G401 (cell line): ENCODE results near the gene CST3. TPM values are rescaled to one million over a fixed set of nuclear protein-coding genes. Genes with fewer than 3 reads are reported as not detected.
"Not testable (repeated sequence)": the region's sequence is repeated elsewhere in the genome, so short reads cannot be mapped to it uniquely, and the experiment has no call there.

Source experiments
- DNase-seq: peaks from one replicate; pipeline ENCODE4 v3.0.0-alpha.2; 2015; ENCODE audit warnings: low spot score
- in situ Hi-C: cut with HindIII; loops from 2 replicates; pipeline ENCODE4 v1.10.0; 2016; ENCODE audit warnings: low sequenced_read_pairs, mixed read lengths
- total RNA-seq: library from RNA; depleted of rRNA; stranded (reverse); fragments of >200 nt; shearing (Covaris generic); gene quantifications from 2 replicates; pipeline ENCODE4 v1.2.3, GENCODE V29; 2014

The CST3 gene
- total RNA-seq, 1 experiment from 2014 or later: 26.7 TPM

DNA sequence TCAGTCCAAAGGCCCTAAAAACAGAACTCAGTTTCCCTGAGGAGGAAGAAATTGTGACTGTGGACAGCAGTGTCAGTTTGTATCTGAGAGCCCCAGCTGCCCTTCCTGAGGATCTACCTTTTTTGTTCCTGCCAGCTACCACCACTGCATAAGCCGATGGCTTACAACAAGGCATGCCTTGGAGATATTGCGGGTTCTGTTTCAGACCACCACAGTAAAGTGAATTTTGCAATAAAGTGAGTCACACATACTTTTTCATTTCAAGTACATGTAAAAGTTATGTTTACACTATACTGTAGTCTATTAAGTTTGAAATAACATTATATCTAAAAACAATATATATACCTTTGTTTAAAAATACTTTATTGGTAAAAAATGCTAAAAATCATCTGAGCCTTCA is 9.6 kb upstream of the CST3 start:
- in situ Hi-C loops: no loop called here
- no peak for DNase-seq

DNA sequence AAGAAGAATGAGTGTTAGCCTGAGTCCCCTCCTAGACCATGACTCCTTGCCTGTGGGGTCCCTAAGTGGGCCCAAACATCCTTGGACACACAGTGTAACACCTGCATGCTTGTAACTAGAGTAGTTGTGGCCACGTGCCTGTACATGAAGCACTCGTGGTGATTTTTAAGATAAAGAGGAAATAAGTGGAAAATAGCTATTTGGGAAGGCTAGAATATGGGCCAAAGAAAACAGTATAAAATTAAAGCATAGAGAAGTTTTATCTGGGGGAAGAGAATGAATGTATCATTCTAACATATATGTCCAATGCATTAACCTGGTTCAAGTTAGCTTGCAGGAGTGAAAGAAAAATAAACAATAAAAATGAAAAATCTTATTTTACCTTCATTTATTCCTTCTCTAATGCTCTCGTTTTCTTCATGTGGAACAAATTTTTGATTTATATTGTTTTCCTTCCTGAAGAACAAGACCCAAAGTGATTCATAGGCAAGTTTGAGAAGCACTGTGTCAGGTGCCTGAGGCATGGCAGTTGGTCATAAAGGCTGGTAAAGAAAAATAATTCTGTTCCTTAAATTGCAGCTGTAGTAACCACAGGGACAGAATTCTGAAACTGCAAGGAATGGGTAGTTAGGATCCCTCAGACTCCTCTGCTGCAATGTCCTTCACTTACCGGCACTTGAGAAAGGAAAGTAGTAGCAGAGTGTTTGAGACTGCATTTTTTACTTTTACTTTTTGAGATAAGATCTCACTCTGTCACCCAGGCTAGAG is 8.5 kb upstream of the CST3 start:
- in situ Hi-C loops: no loop called here
- DNase-seq: no peak

GRCh38 chr20:23645575-23645974 is 7.8 kb upstream of the CST3 start:
- in situ Hi-C loops: no loop called here

DNA sequence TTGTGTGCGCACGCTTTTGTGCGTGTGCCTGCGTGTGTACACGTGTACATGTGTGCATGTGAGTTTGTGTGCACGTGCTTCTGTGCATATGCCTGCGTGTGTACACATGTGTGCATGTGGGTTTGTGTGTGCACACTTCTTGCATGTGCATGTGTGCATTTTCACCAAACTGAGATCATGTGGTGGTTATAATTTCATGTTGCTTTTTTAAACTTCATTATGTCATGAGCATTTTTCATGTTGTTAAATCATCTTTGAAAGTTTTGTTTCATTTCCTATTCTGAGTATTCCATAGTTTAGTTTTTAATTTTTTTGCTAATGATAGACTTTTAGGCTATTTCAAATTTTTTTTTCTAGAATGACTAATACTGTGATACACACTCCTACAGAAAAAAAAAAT is 6.4 kb upstream of the CST3 start:
- DNase-seq: no peak
- in situ Hi-C loops: no loop called here

More at GRCh38 chr20:23645575-23645974, 7.8 kb upstream of the CST3 start:
- no peak for DNase-seq

DNA sequence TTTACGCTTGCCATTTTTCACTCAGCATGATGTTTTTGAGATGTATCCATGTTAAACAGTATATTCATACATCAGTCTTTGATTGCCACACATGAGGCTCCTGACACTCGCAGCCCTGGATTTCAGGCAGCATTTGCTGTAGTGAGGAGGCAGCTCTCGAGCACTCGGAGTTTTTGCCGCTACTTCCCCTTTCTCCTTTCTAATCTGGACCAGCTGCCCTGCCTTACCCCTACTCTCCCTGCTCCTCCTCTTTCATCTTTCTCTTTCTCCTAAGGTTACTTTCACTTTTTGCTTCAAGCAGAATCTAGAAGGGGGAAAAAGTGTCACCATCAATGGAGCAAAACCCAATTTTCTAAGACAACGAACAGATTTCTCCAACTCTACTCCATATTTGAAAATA is 5.9 kb upstream of the CST3 start:
- in situ Hi-C loops: no loop called here

GRCh38 chr20:23641936-23642751 is 4.4 kb upstream of the CST3 start:
- no peak for DNase-seq
- in situ Hi-C loops: no loop called here

More for the DNA sequence above, 5.9 kb upstream of the CST3 start:
- DNase-seq: no peak

DNA sequence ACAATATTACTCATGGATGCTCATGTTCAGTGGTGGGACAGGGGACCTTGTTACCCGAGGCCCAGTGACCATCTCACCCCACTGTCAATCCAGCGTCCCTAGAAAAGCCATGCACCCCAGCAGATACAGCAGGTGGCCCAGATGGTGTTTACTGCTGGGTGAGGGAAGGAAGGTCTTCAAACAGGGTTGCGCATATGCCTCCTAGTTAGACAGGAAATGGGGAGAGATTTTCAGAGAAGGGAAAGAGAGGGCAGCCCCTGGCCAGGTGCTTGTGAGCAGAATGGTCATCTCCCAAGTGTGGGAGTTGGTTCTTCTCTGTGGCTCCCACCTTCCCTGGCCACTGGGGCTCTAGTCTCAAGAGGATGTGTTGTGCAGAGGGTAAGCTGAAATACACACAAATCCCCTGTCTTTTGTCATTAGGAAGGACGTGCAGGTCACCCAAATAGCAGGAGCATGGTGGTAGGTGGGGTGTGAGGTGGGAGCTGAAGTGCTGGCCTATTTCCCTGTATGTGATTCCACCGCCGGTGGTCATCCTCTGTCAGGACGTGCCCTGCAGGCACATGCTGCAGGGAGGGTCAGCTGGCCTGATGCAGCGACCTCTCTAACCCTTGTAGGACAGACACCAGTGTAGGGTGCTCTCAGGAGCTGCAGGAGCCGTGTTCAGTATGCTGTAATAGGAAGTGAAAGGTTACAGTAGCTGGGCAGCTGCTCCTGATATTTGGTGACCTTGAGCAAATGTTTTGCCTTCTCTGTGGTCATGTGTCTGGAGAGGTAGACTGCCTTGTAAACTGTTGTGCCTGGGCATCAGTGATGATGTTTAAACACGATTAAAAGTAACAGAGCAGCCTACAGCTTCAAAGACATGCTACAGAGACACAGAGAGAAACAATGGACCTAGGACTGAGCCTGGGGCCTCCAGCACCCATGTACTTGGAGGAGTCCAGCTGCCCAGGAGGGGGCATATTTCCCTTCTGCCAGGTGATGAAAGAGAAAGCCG is 3.2 kb upstream of the CST3 start:
- no peak for DNase-seq
- in situ Hi-C loops: no loop called here

- no peak for DNase-seq
- in situ Hi-C loops: no loop called here
These were observed 2.4 kb upstream of the CST3 start for GRCh38 chr20:23640018-23640601.

DNA sequence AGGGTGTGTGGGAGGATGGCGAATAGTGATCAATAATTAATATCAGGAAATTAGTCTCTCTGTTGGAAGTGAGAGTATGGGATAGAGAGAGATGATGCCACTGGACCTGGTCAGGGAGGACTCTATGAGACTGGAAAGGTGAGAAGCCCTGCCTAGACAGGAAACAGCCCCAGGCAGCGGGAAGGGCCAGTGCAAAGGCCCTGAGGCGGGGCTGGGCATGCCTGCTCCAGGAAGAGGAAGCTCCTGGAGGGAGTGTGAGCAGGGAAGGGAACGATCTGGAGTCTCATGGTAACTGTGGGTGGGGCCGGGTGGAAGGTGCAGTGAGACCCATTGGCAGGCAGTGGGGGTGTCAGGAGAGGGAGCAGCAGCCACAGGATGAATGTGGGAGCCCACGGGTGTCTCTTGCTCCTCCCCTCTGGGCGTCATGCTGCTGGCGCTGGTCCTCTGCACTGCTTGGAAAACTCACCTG is 1.8 kb upstream of the CST3 start:
- in situ Hi-C loops: no loop called here
- no peak for DNase-seq

DNA sequence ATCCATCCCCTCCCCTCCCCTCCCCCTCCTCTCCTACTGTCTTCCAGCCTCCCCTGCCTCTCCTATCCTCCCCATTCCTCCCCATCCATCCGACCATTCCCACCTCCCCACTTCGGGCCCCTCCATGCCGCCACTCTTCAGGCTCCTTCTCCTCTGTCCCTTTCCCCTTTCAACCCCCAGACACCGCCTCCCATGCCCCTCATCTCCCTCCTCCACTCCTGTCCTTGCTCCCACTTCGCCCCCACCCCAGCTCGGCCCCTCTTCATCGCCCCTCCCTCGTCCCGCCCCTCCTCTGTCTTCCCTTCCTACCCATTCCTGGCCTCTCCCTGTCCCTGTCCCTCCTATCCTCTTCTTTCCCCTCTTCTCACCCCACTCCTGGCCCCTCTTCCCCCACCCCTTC is 554 bp upstream of the CST3 start:
- in situ Hi-C loops: no loop called here
- DNase-seq: no peak

GRCh38 chr20:23636908-23637281 is 860 bp downstream of the CST3 start:
- no peak for DNase-seq
- in situ Hi-C loops: no loop called here

DNA sequence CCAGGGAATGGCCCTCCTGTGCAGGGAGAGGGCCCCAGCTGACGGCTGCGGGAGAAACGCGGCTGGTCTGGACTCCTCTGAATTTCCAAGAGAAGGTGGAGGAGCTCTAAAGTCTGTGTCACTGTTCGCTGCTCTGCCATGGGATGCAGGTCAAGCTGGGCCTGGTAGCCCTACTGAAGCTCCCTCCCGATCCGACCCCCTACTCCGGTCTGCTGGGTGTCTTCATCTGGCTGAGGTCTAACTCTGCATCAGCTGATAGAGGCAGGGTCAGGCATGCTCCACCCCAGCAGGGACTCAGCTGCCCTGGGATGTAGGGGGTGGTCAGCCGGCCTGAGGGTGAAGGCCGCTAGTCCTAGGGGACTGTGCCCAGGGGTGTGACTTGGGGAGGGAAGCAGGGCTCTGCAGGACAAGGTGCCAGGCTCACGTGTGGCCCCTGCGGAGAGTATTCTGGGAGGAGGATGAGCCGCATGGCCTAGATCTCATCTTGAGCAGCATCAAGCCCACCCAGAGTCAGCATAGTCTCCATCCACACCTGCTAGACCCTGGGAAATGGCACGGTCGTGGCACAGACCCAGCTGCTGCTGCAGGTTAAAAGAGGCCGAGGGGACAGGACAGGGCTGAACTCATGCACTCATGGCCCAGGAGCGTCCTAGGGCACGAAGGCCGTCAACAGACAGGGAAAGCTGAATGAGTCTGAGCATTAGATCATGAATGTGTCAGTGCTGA is 1.4 kb downstream of the CST3 start:
- in situ Hi-C loops: no loop called here
- no peak for DNase-seq

DNA sequence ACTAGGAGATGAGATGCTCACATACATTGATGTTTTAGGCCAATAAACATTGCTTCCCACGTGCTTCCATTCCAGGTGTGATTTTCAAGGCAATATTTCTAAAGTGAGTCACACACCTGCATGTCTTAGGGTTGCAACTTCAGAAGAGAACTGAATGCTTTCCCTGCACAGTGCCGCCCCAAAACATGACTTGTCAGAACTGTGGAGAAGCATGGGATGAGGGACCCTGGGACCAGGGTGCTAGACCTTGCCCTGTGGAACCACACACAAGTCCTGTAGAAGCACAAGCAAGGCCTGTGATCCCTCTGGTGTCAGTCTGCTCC is 2.0 kb downstream of the CST3 start:
- DNase-seq, in situ Hi-C loops: not testable (repeated sequence)

- DNase-seq: no peak
- in situ Hi-C loops: no loop called here
These were observed 2.6 kb downstream of the CST3 start for GRCh38 chr20:23634985-23635767.

DNA sequence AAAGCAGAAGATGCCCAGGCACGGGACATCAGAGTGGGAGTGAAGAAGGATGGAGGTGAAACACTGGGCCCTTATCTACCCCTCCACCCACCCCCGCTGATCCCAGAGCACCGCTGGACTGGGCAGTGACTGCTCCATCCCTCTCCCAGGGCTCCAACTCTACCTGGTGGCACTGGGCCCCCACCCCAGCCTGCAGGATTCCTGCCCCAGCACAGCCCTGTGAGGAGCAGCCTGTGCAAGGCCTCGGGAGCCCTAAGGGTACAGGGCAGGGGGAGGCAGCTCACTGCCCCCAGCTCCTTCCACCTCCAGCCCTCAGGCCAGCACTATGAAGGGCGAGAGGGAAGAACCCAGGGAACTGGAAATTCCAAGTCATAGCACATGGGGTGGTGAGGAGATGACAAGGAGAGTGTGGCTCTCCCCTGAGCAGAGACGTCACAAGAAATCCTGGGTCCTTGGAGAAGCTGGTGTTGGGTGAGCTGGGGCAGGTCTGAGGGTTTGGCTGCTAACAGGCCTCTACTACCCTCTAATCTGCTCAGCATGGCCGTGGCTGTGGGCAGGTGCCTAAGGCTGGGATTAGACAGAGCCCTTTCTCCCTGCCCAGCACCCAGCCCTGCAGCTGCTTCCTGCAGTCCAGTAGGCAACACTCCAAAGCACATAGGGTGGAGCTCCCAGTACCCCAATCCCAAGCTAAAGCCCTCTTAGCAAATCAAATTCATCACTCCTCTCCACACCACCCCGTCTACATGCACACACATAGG is 3.5 kb downstream of the CST3 start:
- in situ Hi-C loops: no loop called here
- DNase-seq: no peak

DNA sequence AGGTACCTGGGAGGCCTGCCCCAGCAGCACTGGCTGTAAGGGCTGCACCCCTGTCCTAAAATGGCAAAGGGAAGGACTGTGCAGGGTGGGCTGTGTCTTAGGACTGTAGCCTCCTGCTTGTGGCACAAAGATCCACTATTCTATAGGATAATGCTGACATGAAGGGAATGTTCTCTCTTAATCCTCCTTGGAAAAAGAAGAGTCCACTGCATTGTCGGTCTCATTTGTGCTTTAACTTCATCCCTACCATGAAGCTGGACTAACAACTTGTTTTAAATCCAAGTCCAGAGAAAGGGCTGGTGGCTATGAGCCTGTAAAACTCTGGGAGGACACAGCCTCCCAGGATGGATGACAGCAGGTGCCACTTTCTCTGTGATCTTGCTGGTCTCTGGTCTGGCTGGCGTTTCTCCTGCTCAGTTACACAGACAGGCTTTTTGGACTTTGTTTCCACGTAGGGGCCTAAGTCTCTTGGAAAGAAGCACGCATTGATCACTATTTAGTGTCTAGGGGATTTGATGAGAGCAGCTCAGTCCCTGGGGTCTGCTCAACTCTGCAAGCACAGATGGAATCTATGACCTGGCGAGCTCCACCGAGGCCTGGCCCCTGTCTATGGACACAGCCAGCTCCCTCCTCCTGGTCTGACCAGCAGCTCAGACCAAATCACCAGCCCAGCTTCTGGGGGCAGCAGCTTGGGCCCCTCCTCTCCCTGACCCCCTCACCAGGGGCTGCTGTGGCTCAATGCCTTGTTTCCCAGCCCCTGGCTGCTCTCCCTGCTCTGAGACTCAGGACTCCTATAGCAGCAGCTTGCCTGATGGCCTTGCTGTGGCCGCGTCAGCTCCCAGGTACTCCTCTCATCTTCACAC is 4.8 kb downstream of the CST3 start:
- DNase-seq: no peak
- in situ Hi-C loops: no loop called here
